ENCODE measurements around the gene CARMIL1. TPM values are rescaled to one million over a fixed set of nuclear protein-coding genes. Genes with fewer than 3 reads are reported as not detected.
"Not testable (repeated sequence)": the region's sequence is repeated elsewhere in the genome, so short reads cannot be mapped to it uniquely, and the experiment has no call there.

CARMIL1 gene
- total RNA-seq, 1 donor from 2014 or later: 86.3 TPM

DNA sequence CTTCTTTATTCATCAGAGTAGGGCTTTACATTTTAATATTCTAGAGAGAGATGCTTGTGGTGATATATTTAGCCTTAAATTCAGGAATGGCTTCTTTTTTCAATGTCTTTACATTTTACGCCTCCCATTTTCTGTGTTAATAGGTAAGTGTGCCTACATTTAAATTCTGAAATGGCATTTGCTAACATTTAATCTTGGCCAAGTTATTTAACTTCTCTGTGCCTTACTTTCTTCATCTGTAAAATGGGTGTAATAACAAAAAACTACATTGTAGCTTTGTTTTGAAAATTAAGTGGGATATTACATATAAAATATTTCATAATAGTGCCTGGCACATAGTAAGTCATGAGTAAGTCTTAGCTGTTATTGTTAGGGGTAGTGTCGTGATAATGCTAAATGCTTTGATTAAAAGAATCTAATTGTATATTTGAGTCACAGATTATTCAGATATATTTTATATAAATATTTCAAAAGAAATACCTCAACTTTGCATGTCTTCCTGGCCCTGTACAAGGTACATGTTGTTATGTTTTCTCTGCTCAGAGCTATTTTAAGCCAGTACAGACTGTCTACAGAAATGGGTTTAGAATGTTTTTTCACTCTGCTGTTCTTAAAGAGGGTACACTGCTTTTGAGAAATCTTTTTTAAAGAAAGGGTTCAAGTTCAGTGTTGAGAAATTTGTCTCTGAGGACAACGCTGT lies 18.8 kb downstream of the CARMIL1 start:
- H3K4me3 Mint-ChIP-seq (ENCODE audit: low read depth): no peak overlapping the region
- TF ChIP-seq, protein P1, sequence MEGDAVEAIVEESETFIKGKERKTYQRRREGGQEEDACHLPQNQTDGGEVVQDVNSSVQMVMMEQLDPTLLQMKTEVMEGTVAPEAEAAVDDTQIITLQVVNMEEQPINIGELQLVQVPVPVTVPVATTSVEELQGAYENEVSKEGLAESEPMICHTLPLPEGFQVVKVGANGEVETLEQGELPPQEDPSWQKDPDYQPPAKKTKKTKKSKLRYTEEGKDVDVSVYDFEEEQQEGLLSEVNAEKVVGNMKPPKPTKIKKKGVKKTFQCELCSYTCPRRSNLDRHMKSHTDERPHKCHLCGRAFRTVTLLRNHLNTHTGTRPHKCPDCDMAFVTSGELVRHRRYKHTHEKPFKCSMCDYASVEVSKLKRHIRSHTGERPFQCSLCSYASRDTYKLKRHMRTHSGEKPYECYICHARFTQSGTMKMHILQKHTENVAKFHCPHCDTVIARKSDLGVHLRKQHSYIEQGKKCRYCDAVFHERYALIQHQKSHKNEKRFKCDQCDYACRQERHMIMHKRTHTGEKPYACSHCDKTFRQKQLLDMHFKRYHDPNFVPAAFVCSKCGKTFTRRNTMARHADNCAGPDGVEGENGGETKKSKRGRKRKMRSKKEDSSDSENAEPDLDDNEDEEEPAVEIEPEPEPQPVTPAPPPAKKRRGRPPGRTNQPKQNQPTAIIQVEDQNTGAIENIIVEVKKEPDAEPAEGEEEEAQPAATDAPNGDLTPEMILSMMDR (IDR thresholded peaks at IDR 0.05; ENCODE audit: unreplicated experiment): no peak
- peaks cover 47% of the 10 kb centered on the region for H3K4me1 Mint-ChIP-seq (ENCODE audit: low read depth)
- no peaks in the 10 kb centered on the region for H3K27me3 Mint-ChIP-seq
- H3K36me3 Mint-ChIP-seq (ENCODE audit: insufficient read depth): no peaks in the 10 kb centered on the region
- H3K27ac Mint-ChIP-seq: no peak overlapping the region
- H3K9me3 Mint-ChIP-seq (ENCODE audit: low read depth): no peaks in the 10 kb centered on the region
- DNase-seq (ENCODE audit: low spot score, unreplicated experiment): no peak

DNA sequence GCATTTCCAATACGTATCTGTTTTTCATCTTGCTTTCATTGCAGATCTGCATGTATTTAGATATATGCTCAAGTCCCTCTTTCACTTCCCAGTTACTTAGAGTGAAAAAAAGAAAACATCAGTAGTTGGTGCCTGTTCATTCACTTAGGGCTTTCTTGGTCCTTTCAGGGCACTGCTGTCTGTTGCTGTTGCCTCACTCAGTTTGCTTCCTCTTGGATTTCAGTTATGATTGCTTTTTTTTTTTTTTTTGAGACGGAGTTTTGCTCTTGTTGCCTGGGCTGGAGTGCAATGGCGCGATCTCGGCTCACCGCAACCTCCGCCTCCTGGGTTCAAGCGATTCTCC lies 19.3 kb downstream of the CARMIL1 start:
- H3K36me3 Mint-ChIP-seq (ENCODE audit: insufficient read depth); H3K9me3 Mint-ChIP-seq (ENCODE audit: low read depth); H3K4me3 Mint-ChIP-seq (ENCODE audit: low read depth); H3K27ac Mint-ChIP-seq; DNase-seq (ENCODE audit: low spot score, unreplicated experiment); H3K27me3 Mint-ChIP-seq: not testable (repeated sequence)
- peaks cover 50% of the 10 kb centered on the region for H3K4me1 Mint-ChIP-seq (ENCODE audit: low read depth)

DNA sequence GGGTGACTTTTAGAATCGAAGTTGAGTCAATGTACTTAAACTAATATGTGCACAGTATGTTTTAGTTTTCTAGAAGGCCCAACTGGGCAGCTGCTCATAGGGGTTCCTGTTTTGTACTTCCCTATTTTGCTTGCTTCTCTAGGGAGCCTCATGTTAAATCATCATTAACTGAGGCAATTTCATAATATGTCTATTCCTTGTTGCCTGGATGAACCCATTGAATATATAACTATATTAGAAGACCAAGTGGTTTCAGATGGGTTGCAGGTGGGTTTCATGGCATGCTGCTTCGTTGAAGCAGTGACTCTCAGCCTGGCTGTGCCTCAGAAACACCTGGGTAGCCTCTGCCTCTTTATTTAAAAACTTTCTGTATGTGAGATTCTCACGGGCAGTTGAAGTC lies 22.2 kb downstream of the CARMIL1 start:
- TF ChIP-seq, protein P1 (IDR thresholded peaks at IDR 0.05; ENCODE audit: unreplicated experiment): no peak
- Mint-ChIP-seq H3K9me3 (ENCODE audit: low read depth) (peaks cover 4% of the 10 kb centered on the region), H3K27ac (peak overlapping the region; percentile 29), H3K4me1 (ENCODE audit: low read depth) (peaks cover 61% of the 10 kb centered on the region), H3K27me3 (no peaks in the 10 kb centered on the region), H3K36me3 (ENCODE audit: insufficient read depth) (peaks cover 6% of the 10 kb centered on the region), H3K4me3 (ENCODE audit: low read depth) (no peak overlapping the region)
- DNase-seq (ENCODE audit: low spot score, unreplicated experiment): no peak

GRCh38 chr6:25302151-25302550 lies 23.0 kb downstream of the CARMIL1 start:
- peaks cover 6% of the 10 kb centered on the region for H3K36me3 Mint-ChIP-seq (ENCODE audit: insufficient read depth)
- no peak for DNase-seq (ENCODE audit: low spot score, unreplicated experiment)
- H3K4me1 Mint-ChIP-seq (ENCODE audit: low read depth): peaks cover 61% of the 10 kb centered on the region
- H3K9me3 Mint-ChIP-seq (ENCODE audit: low read depth): peaks cover 4% of the 10 kb centered on the region
- TF ChIP-seq, protein P1 (IDR thresholded peaks at IDR 0.05; ENCODE audit: unreplicated experiment): no peak
- H3K27me3 Mint-ChIP-seq: no peaks in the 10 kb centered on the region
- peak overlapping the region; percentile 47 for H3K4me3 Mint-ChIP-seq (ENCODE audit: low read depth)
- H3K27ac Mint-ChIP-seq: peak overlapping the region; percentile 90

- peaks cover 6% of the 10 kb centered on the region for H3K36me3 Mint-ChIP-seq (ENCODE audit: insufficient read depth)
- peak; percentile 14 for DNase-seq (ENCODE audit: low spot score, unreplicated experiment)
- peak overlapping the region; percentile 47 for H3K4me3 Mint-ChIP-seq (ENCODE audit: low read depth)
- H3K9me3 Mint-ChIP-seq (ENCODE audit: low read depth): peaks cover 4% of the 10 kb centered on the region
- H3K27ac Mint-ChIP-seq: peak overlapping the region; percentile 90
- H3K4me1 Mint-ChIP-seq (ENCODE audit: low read depth): peaks cover 61% of the 10 kb centered on the region
- TF ChIP-seq, protein P1 (IDR thresholded peaks at IDR 0.05; ENCODE audit: unreplicated experiment): no peak
- H3K27me3 Mint-ChIP-seq: no peaks in the 10 kb centered on the region
Measured at GRCh38 chr6:25302677-25303128, 23.5 kb downstream of the CARMIL1 start.

- no peaks in the 10 kb centered on the region for H3K27me3 Mint-ChIP-seq
- H3K4me1 Mint-ChIP-seq (ENCODE audit: low read depth): peaks cover 65% of the 10 kb centered on the region
- peak overlapping the region; percentile 29 for H3K4me3 Mint-ChIP-seq (ENCODE audit: low read depth)
- peaks cover 6% of the 10 kb centered on the region for H3K36me3 Mint-ChIP-seq (ENCODE audit: insufficient read depth)
- H3K9me3 Mint-ChIP-seq (ENCODE audit: low read depth): peaks cover 4% of the 10 kb centered on the region
- H3K27ac Mint-ChIP-seq: peak overlapping the region; percentile 71
- DNase-seq (ENCODE audit: low spot score, unreplicated experiment): no peak
- TF ChIP-seq, protein P1 (IDR thresholded peaks at IDR 0.05; ENCODE audit: unreplicated experiment): no peak
Measured at GRCh38 chr6:25303254-25303653, 24.1 kb downstream of the CARMIL1 start.

Measured in progenitor cell of endocrine pancreas (in vitro differentiated cells).